PFSK-1 (cell line): ENCODE data around the gene ACOX3.

Source experiments
- FOXP2 ChIP-seq: optimal IDR thresholded peaks from 2 replicates; pipeline ENCODE3; 2011; ENCODE audit warnings: borderline replicate concordance, control low read depth, inconsistent platforms; ENCODE audit not compliant: insufficient read depth; ENCODE audit errors: extremely low read length, extremely low read depth
- POLR2AphosphoS5 ChIP-seq: IDR thresholded peaks from 2 replicates; pipeline ENCODE4 v1.6.1; 2012; ENCODE audit warnings: low read depth, mild to moderate bottlenecking, control low read depth, low read length, moderate library complexity
- SIN3A ChIP-seq: IDR thresholded peaks from 2 replicates; pipeline ENCODE4 v1.6.1; 2012; ENCODE audit warnings: mild to moderate bottlenecking, low read length, moderate library complexity, borderline replicate concordance; ENCODE audit not compliant: insufficient read depth
- TAF1 ChIP-seq: IDR thresholded peaks from 2 replicates; pipeline ENCODE4 v1.6.1; 2012; ENCODE audit warnings: low read length, control low read depth, borderline replicate concordance; ENCODE audit not compliant: insufficient read depth
- TF ChIP-seq, protein P1 (sequence below), 2 experiments: IDR thresholded peaks; 2 replicates each; pipeline versions ENCODE4 v1.6.1 to v1.8.0; 2011 to 2012; ENCODE audit warnings: low read depth in 2 of 2, low read length in 2 of 2, control low read depth in 1 of 2, inconsistent platforms in 1 of 2, mild to moderate bottlenecking in 1 of 2, moderate library complexity in 1 of 2; ENCODE audit not compliant: insufficient read depth in 1 of 2

ACOX3 gene

GRCh38 chr4:8376361-8377102, 64.0 kb downstream of the ACOX3 start:
- TF ChIP-seq SIN3A = no peak
- no peak for TF ChIP-seq POLR2AphosphoS5
- no peak for TF ChIP-seq TAF1
- TF ChIP-seq, protein P1, sequence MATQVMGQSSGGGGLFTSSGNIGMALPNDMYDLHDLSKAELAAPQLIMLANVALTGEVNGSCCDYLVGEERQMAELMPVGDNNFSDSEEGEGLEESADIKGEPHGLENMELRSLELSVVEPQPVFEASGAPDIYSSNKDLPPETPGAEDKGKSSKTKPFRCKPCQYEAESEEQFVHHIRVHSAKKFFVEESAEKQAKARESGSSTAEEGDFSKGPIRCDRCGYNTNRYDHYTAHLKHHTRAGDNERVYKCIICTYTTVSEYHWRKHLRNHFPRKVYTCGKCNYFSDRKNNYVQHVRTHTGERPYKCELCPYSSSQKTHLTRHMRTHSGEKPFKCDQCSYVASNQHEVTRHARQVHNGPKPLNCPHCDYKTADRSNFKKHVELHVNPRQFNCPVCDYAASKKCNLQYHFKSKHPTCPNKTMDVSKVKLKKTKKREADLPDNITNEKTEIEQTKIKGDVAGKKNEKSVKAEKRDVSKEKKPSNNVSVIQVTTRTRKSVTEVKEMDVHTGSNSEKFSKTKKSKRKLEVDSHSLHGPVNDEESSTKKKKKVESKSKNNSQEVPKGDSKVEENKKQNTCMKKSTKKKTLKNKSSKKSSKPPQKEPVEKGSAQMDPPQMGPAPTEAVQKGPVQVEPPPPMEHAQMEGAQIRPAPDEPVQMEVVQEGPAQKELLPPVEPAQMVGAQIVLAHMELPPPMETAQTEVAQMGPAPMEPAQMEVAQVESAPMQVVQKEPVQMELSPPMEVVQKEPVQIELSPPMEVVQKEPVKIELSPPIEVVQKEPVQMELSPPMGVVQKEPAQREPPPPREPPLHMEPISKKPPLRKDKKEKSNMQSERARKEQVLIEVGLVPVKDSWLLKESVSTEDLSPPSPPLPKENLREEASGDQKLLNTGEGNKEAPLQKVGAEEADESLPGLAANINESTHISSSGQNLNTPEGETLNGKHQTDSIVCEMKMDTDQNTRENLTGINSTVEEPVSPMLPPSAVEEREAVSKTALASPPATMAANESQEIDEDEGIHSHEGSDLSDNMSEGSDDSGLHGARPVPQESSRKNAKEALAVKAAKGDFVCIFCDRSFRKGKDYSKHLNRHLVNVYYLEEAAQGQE (IDR thresholded peaks at IDR 0.05; ENCODE audit: insufficient read depth in 1 of 2, low read depth in 2 of 2, low read length in 2 of 2) = no peak
- TF ChIP-seq FOXP2 = no peak

- TF ChIP-seq SIN3A (no peak), TAF1 (no peak), FOXP2 (no peak), POLR2AphosphoS5 (no peak)
- TF ChIP-seq, protein P1 (IDR thresholded peaks at IDR 0.05; ENCODE audit: insufficient read depth in 1 of 2, low read depth in 2 of 2, low read length in 2 of 2) = no peak
These were observed 65.5 kb downstream of the ACOX3 start for GRCh38 chr4:8374851-8375649.

- no peak for TF ChIP-seq SIN3A
- TF ChIP-seq FOXP2 = no peak
- no peak for TF ChIP-seq POLR2AphosphoS5
- TF ChIP-seq TAF1 = no peak
- TF ChIP-seq, protein P1 (IDR thresholded peaks at IDR 0.05; ENCODE audit: insufficient read depth in 1 of 2, low read depth in 2 of 2, low read length in 2 of 2) = no peak
These were observed 66.5 kb downstream of the ACOX3 start for GRCh38 chr4:8373973-8374545.

GRCh38 chr4:8373270-8373972, 67.1 kb downstream of the ACOX3 start:
- TF ChIP-seq, protein P1 (IDR thresholded peaks at IDR 0.05; ENCODE audit: insufficient read depth in 1 of 2, low read depth in 2 of 2, low read length in 2 of 2) = no peak
- TF ChIP-seq FOXP2 (no peak), TAF1 (no peak), SIN3A (no peak), POLR2AphosphoS5 (no peak)
